DND-41 (cell line): ENCODE results near the gene LPIN1.

Experiments
- EZH2 ChIP-seq: IDR thresholded peaks from 3 replicates; pipeline ENCODE4 v1.6.1; 2012; ENCODE audit warnings: borderline replicate concordance, low read depth, mild to moderate bottlenecking, moderate library complexity, low read length, inconsistent platforms; ENCODE audit not compliant: severe bottlenecking
- TF ChIP-seq, protein P1 (sequence below): IDR thresholded peaks from 2 replicates; pipeline ENCODE4 v1.5.1; 2012; ENCODE audit warnings: borderline replicate concordance, low read length, moderate library complexity, mild to moderate bottlenecking; ENCODE audit not compliant: poor library complexity, severe bottlenecking; ENCODE audit errors: extremely low read depth

GRCh38 chr2:11876436-11876835 is 130.0 kb downstream of the LPIN1 start:
- TF ChIP-seq, protein P1, sequence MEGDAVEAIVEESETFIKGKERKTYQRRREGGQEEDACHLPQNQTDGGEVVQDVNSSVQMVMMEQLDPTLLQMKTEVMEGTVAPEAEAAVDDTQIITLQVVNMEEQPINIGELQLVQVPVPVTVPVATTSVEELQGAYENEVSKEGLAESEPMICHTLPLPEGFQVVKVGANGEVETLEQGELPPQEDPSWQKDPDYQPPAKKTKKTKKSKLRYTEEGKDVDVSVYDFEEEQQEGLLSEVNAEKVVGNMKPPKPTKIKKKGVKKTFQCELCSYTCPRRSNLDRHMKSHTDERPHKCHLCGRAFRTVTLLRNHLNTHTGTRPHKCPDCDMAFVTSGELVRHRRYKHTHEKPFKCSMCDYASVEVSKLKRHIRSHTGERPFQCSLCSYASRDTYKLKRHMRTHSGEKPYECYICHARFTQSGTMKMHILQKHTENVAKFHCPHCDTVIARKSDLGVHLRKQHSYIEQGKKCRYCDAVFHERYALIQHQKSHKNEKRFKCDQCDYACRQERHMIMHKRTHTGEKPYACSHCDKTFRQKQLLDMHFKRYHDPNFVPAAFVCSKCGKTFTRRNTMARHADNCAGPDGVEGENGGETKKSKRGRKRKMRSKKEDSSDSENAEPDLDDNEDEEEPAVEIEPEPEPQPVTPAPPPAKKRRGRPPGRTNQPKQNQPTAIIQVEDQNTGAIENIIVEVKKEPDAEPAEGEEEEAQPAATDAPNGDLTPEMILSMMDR, result no peak
- TF ChIP-seq EZH2, result no peak
